Mesenteric fat pad (tissue), 1 donor: ENCODE measurements around the gene PRSS21. TPM values are rescaled to one million over a fixed set of nuclear protein-coding genes. Genes with fewer than 3 reads are reported as not detected.
A peak's percentile ranks its signal among the peaks of the same experiment; 100 is the strongest.

ENCODE experiments used
- DNase-seq: peaks from one replicate; pipeline ENCODE4 v3.0.0-alpha.2; 2020; ENCODE audit warnings: low spot score
- long read RNA-seq: library from polyadenylated mRNA; unstranded; transcript quantifications from one replicate; pipeline ENCODE4 v2.0.0, GENCODE V29; 2020
- total RNA-seq: library from RNA; stranded (reverse); fragmentation: NEBNext Ultra II Directional; extraction: Animal tissue kit (Norgen Biotek cat#: 25700); gene quantifications from one replicate; pipeline ENCODE4 v1.2.1, GENCODE V29; 2021
- donor health status: DM: yes; HTN: yes; CAD: no.

PRSS21 gene, protein sequence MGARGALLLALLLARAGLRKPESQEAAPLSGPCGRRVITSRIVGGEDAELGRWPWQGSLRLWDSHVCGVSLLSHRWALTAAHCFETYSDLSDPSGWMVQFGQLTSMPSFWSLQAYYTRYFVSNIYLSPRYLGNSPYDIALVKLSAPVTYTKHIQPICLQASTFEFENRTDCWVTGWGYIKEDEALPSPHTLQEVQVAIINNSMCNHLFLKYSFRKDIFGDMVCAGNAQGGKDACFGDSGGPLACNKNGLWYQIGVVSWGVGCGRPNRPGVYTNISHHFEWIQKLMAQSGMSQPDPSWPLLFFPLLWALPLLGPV
- total RNA-seq = not detected
- long read RNA-seq = 0 reads

DNA sequence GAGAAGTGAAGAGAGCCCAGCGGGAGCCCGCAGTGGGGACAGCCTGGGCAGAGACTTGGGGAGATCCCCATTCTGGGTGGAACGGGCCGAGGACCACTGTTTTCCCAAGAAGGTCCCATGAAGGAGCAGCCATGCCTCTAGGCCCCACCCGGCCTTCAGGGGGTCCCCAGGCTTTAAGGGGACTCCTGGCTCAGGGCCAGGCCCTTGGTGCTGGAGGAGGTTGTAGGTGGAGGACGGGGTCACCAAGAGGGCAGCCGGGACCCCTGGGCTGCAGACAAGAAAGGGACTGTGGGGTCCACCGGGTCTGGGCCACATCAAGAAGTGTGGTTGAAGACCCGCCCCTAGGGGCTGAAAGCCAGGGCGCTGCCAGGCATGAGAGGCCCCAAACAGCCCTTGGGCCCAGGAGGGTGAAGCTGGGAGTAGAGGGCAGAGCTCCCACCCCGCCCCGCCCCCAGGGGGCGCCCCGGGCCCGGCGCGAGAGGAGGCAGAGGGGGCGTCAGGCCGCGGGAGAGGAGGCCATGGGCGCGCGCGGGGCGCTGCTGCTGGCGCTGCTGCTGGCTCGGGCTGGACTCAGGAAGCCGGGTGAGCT, at the start of gene PRSS21:
TSS of gene PRSS21 (plus strand) at position 487 of the 589 bp plus-strand sequence. CDS start at position 519, 32 bp downstream.
- DNase-seq = peak; percentile 24

DNA sequence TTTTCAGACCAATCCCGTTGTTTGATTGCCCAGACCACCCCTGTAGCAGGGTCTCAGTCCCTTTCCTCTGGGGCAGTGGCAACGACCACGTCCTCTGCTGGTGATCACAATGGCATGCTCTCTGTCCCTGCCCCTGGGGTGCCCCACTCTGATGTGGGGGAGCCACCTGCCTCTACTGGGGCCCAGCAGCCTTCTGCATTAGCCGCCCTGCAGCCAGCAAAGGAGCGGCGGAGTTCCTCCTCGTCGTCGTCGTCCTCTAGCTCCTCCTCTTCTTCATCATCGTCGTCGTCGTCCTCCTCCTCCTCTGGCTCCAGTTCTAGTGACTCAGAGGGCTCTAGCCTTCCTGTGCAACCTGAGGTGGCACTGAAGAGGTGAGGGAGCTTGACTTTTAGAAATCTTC, 49.1 kb upstream of the PRSS21 start:
- DNase-seq = no peak

DNA sequence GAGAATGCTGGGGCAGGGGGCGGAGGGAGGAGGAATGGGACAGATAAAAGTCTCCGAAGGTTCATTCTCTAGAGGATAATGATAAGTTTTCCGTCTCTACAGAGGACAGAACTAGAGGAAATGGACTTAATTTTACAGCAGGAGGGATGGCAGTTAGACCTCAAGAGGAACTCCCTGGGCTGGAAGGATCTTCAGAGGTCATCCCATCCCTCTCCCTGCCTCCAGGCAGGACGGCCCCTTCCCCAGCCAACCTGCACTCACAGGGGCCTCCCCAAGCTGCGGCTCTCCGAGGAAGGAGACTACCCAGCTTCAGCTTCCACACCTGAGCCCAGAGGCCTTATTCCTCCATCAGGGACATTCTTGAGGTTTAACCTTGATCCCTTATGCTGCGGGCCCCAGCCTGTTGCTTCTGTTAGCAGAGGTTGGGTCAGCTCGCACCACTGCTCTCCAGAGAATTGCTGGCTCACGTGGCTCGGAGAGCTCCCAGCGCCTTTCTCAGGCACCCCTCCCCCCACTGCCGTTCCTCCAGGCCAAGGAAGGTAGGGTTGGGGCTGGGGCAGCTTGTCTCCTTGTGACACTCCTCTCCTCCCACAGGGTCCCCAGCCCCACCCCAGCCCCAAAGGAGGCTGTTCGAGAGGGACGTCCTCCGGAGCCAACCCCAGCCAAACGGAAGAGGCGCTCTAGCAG, 48.5 kb upstream of the PRSS21 start:
- DNase-seq = no peak

DNA sequence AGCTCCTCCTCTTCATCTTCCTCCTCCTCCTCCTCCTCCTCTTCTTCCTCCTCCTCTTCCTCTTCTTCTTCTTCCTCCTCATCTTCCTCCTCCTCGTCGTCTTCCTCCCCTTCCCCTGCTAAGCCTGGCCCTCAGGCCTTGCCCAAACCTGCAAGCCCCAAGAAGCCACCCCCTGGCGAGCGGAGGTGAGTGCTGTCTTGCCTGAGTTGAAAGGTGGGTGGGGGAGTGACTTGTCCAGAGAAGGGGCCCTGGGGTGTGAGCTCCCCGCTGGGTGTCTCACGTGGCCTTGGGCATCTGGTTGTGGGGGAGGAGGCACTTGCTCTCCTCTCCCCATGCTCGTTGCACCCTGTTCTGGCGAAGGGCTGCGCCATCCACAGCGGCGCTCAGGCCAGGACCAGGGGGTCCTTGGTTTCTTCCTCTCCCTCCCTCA, 47.9 kb upstream of the PRSS21 start:
- no peak for DNase-seq

DNA sequence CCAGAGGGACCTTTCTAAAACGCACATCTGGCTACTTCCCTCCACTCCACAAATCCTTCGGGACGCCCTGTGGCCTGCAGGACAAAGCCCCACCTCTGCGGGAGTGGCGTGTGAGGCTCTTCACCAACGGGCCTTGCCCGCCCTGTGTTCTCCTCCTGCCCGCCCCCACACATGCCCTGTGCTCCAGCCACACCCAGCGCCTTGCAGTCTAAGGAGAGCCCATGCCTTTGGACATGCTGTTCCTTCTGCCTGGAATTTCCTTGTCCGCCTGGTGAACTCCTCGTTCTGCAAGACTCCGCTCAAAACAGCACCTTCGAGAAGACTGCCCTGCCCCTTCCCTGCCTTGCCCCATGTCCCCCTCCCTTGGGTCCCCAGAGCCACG, 47.4 kb upstream of the PRSS21 start:
- DNase-seq = no peak

DNA sequence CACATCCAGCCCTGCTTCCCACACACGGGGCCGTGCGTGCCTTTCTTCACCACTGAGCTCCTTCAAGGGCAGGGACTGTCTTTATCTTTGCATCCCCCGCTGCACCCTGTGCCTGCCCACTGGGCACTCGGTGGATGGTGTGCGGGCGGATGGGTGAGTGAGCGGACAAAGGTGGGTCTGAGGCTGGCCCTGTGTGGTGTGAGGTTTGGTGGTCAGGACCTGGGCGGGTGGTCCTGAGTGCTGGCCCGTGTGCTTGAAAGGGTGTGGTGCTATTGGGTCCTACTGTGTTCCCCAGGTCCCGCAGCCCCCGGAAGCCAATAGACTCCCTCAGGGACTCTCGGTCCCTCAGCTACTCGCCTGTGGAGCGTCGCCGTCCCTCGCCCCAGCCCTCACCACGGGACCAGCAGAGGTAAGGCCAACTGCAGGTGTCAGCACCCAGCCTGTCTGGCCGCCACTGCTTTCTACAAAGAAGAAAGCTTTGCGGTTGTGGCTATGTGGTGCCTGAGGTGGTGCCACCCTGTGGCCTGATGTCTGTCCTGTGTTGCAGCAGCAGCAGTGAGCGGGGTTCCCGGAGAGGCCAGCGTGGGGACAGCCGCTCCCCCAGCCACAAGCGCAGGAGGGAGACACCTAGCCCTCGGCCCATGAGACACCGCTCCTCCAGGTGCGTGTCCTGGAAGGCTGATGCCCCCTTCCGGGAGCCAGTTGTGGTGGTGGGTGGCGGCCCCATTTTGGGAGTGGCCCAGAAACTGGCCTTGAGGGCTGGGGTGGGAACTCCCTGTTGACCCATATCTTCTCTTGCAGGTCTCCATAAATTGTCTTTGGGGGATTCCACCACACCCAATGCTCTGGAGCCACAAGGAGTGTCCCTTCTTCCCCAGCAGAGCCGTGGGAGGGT, 46.7 kb upstream of the PRSS21 start:
- DNase-seq = no peak

DNA sequence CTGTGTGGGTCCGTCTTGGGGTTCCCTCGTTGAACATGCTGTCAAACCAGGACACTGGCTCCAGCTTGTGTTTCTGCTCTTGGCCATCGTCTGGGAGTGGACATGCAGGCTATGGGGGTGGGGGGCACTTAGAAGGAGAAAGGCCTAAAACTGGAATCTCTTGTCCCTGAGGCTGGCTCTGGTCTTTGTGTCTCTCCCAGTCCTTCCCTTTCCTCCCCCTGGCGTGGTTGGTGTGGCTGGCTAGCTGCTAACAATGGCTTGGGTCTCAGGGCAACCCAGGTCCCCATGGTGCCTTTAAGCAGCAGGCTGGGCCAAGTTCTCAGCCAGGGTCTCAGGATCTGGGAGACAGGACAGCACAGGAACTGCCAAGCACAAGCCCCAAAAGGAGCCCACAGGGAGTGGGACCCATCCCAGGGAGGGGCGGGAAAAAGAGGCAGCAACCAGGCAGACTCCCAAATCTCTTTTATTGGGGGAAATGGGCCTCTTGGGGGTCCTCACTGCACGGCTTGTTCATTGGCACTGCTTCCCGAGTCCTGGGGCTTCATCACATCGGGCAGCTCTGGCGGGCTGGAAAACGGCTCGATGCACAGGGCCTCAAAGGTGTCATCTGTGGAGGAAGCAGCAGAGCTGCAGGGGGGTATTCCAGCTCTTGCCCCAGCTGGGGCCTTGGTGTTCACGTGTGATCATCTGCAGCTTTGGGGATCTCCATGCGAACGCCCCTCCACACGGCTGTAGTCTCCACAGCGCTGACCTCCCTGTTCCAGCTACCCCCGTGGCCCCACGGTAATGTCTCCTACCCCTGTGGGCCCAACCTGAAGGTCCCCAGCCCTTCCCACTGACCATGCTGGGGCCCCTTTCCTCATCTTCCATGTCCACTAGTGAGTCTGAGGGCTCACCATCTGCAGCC, 45.3 kb upstream of the PRSS21 start:
- no peak for DNase-seq

DNA sequence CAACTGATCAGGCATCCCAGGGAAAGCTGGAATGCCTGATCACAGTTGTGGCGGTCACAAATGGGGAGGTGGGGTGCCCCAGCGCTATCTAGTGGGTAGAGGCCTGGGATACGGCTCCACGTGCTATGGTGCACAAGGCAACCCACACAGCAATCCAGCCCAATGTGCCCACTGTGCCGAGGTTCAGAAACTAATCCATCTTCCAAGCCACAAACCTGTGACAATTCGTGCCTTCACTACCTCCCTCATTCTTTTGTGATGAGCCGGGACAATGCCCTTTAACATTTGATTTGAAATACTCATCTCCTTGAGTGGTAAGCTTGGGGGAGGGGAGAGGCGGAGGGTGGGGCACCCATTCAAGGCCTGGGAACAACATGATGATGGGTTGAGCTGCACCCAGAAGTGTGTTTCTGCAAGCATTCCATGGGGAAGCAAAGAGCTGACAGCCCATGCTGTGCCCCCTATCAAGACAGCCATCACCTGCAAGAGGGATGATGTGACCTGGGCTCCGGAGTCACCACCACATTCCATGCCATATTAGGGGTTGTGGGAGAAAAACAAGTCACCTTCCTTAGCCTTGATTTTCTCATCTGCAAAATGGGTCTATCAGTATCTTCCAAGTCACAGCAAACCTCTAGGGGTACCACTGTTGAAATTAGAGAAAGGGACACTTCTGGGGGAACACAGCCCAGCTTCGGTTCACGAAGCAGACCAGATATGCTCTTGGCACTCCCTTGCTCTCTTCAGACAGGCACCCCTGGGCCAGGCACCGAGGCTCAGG, 43.7 kb upstream of the PRSS21 start:
- DNase-seq = no peak

DNA sequence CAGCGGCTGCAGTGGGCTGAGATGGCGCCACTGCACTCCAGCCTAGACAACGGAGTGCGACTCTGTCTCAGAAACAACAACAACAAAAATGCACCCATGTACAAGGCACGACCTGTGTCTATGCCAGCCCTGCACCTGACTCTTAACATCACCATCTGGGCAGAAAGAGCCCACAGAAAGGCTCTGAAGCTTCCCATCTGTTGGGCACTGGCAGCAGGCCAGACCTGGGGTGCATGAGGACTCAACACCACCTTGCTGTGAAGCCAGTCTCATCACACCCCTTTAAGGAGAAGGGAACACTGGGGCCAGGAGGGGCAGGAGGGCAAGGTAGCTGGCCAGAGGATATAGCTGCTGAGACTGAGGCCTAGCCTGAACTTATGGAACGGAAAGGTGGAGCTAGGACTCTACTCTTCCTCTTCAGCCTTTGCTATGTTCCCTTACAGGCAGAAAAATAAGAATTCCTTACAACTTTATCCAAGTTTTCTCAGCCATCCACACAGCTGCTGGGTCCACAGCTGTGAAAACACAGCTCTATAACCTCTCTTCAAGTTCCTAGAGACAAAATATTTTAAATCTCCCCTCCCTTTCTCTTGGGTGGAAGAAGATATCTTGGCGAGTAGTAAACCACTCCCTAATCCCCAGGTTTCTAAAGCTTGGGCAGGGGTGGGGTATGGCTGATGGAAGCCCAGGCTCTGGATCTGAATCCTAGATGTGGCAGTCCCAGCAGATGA, 42.7 kb upstream of the PRSS21 start:
- DNase-seq = no peak

DNA sequence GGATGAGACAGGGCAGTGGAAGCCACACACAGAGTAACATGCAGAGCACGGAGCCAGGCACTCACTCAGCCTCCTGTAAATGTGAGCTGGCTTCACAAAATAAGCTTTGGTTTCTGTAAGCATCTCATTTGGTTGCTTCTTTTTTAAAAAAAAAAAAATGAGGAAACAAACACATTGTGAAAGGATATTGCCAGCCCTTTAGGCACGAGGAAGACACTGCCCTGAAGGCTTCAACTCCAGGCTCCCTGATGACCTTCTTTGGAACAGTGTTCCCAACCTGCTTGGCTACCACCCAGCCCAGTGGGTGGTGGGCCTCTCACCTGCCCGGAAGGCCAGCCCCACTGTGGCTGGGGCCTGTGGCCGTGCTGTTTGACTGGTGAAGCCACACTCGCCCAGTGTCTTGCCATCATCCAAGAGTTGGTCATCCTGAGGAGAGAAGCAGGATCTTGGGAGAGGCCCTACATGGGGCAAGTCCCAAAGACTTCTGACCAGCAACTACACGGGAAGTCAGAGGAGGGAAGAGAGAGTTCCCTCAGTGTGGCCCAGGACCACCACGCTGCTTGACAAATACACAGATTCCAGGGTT, 41.8 kb upstream of the PRSS21 start:
- no peak for DNase-seq

DNA sequence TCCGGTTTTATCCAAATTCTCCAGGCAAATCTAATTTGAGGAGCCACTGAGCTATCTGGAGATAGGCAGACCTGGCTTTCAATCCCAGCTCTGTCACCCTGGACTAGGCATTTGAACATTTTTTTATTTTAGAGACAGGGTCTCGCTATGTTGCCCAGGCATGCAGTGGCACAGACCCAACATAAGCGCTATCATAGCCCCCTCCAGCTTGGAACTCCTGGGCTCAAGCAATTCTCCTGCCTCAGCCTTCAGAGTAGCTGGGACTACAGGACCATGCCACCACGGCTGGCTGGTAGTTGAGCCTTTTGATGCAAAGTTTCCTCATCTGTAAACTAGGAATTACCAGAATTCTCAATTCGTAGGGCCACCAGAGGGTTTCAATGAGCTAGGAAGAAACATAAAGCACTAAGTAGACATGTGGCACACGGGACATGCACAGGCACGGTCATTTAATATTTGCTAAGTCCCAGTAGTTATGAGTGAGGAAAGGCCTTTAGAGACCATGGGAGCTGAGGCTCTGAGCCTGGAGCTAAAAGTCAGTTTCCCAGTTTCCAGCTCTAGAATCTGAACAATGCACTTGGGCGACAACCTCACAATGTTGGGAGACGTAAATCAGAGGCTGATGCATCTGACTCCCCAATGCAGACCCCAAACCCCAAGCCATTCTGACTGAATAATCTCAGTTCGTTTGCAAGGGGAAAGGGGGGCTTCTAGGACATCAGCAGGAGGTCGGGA, 41.1 kb upstream of the PRSS21 start:
- no peak for DNase-seq

DNA sequence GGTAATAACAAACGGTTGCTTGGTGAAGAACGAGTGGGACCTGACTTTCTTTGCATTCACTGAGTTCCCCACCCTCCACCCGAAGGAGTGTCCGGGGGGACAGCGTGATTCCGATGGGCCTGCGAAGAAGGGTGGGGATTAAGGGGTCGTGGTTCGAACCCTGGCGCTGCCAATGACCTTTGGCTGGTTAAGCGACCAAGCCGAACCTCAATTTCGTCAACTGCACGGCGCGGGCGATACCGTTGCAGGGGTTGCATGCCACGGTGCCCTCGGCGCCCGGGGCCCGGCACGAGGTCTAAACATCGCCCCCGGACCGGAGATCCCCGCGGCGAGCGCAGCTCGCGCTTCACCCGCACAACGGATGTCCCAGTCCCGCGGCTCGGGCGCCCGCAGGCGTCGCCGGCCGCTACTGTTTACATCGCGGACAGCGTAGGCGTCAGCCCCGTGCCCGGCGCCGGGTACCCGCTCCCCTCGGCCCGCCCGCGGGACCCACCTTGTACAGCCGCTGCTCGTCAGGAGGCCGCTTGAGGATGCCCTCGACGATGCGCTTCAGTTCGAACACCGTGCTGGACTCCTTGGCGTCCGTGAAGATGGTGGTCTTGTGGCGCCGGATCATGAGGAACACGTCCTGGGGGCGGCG, 40.4 kb upstream of the PRSS21 start:
- DNase-seq = no peak

DNA sequence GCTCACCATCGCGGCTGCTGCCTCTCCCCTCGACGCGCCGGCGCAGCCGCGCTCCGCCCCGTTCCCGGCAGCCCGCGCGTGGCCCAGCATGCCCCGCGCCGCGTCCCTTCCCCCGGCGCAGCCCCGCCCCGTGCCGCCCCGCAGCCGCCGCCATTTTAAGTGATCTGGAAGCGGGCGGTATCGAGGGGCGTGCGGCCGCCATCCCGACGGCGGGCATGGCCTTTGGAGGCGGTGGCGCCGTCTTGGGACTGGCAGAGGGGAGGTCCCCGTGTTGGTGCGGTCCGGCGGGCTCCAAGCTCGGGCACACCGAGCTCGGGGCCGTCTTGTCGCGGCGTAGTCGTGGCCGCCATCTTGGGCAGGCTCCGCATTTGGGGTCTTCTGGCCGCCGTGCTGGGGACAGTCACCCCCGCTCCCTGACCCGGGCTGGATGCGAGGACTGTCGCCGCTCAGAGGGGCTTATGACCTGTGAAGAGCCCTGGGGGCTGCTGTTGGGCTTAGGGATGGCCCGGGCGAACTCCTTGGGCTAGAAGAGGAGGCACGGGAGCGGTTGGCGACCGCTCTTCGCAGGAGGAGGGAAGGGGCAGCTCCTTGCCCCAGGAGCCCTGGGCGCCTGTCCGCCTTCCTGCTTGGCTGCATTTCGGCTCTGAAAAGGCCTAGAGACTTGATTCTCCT, 39.7 kb upstream of the PRSS21 start, which contains the start of gene ELOB:
TSS of gene ELOB (minus strand) at position 50 of the 672 bp plus-strand sequence. CDS start at position 9, 41 bp downstream.
- DNase-seq = peak; percentile 97

DNA sequence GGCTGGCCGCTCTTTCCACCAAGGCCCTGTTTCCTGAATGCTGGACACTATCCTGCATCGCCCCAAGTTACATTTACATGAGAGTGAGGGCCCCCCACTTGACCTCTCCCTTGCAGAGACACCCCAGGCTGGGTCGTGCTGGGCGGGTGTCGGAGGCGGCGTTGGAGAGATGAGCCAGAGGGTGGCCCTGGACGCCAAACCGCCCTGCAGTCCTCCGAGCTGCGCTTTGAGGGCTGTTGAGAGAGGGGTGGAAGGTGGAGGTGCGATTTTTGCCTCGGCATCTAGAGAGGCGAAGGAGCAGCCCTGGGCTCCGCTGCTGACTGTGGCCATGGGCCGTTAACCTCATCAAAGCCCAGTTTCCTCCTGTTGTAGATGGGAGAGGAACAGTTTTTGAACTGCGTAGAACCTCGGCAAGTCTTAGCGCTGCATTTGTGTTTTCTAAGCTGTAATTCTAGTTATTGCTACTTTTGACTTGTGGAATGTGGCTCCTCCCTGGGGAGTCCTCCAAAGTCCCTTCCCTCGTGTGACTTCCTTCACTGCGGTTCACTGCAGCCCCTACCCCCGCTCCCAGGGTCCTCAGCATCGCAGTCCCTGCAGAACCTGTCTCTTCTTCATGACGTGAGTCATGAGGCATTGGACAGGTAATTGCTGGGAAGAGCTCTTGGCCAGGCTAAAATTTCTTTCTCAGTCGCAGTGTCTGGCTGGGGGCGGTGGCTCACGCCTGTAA, 39.0 kb upstream of the PRSS21 start:
- peak; percentile 88 for DNase-seq

DNA sequence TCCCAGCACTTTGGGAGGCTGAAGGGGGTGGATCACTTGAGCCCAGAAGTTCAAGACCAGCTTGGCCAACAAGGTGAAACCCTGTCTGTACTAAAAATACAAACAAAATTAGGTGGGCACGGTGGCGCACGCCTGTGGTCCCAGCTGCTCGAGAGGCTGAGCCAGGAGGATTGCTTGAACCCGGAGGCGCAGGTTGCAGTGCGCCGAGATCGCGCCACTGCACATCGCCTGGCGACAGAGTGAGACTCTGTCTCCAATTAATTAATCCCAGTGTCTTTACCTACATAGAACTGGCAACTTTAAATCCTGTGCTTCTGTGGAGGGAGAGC, 38.4 kb upstream of the PRSS21 start:
- peak; percentile 67 for DNase-seq
